HG03575 (cell line): Measurements from ENCODE around the gene PITPNC1.
"Not testable (repeated sequence)": the region's sequence is repeated elsewhere in the genome, so short reads cannot be mapped to it uniquely, and the experiment has no call there.

Experiments used
- ATAC-seq: cut with Tn5 transposase; IDR thresholded peaks from one replicate; pipeline ENCODE4 v1.9.1; 2021; ENCODE audit not compliant: unreplicated experiment, insufficient number of reproducible peaks, low FRiP score; ENCODE audit errors: extremely low read depth

The PITPNC1 gene

DNA sequence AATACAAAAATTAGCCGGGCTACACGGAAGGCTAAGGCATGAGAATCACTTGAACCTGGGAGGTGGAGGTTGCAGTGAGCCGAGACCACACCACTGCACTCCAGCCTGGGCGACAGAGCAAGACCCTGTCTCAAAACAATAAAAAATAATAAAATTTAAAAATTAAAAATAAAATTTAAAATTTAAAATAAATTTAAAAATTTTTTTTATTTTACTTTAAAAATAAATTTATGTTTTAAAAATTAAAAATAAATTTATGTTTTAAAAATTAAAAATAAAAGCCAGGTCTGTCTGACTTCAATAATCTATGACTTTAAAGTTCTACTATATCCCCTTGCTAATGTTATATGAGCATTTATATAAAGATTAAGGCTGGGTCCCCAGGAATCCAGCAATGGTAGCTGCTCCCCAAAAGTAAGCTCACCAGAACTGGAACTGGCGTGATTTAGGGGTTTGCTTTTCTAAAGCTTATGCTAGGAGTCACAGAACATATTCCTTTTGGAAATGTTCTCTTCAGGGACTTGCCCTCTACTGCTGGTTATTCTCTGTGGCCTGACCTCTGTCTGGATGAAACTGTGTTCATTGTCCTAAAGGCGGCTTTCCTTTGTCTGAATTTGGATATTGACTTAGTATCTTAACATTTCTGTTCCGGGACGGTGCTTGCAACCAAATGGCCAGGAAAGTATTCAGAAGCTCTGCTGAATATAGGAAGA lies 200.5 kb downstream of the PITPNC1 start:
- no peak for ATAC-seq

DNA sequence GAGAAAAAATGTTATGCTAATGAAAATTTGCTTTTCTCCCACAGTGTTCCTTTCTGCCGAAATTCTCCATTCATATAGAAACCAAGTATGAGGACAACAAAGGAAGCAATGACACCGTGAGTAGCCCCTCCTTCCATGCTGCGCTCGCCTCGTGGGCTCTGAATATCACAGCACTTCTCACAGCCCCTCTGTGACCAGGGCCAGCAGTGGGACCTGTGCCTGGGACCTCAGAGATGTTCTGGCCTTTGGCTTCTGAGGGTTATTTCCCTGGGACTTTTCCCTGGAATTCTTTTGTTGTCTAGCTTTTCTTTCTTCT lies 201.0 kb downstream of the PITPNC1 start:
- no peak for ATAC-seq

DNA sequence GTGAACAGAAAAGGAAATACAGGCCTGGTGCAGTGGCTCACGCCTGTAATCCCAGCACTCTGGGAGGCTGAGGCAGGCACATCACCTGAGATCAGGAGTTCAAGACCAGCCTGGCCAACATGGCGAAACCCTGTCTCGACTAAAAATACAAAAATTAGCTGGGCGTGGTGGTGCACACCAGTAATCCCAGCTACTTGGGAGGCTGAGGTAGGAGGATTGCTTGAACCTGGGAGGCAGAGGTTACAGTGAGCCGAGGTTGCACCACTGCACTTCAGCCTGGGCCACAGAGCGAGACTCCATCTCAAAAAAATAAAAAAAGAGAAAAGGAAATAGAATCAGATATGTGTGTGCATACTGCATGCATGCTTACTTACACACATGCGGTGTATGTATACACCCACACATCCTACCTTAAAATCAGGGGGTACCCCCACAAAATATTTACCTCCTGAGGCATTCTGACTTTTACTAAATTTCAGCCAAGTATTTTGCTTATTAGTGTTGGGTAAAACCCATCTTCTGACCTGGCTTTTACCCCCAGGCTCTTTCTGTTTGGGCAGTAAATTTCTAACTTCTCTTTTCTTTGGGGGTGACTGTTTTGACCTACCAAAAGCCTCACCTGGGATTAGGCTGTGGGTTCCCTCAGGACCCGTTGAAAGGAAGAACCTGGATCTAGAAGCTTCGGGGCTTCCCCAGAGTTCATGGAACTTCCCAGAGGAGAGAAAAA lies 201.8 kb downstream of the PITPNC1 start:
- ATAC-seq = not testable (repeated sequence)

DNA sequence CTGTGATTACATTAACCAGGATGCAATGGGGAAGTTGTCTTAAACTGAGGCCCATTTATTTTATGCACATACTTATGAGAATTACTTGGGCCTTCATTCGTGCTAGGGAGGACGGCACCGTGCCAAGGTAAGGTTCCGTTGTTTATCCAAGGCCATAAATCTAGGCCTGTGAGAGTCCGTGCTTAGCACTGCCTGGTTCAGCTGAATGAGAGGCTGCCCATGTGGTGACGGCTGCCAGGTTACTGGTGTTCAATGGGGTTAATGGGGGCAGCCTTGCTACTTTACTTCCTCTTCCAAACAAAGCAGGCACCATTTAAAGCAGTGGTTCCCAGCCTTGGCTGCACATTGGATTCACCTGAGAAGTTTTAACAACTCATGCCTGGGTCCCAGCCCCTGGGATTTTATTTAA lies 205.6 kb downstream of the PITPNC1 start:
- no peak for ATAC-seq

DNA sequence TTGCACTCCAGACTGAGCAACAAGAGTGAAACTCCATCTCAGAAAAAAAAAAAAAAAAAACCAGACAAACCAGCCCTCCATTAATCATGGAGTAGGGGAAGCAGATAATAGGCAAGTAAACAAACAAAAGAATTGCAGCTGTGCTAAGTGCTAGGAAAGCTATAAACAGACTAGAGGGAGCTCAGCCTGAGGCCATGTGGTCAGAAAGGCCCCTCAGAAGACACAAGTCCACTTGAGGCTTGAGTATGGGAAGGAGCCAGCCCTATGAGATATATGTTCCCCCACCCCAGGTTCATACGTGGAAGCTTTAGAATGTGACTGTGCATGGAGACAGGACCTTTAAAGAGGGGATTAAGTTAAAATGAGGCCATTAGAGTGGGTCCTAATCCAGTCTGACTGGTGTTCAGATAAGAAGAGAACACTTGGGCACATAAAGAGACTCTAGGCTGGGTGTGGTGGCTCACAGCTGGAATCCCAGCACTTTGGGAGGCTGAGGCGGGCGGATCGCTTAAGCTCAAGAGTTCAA lies 208.1 kb downstream of the PITPNC1 start:
- no peak for ATAC-seq

DNA sequence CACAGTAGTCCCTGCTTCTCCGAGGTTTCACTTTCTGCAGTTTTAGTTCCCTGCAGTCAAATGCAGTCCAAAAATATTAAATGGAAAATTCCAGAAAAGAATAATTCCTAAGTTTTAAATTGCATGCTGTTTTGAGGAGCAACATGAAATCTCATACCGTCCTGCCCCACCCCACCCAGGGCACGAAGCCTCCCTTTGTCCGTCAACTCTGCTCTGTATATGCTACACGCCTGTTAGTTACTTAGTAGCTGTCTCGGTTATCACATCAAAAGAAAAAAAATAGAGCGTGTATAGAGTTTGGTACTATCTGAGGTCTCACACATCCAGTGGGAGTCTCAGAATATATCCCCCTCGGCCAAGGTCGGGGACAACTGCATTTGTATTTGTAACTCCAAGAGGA lies 211.2 kb downstream of the PITPNC1 start:
- ATAC-seq = no peak

DNA sequence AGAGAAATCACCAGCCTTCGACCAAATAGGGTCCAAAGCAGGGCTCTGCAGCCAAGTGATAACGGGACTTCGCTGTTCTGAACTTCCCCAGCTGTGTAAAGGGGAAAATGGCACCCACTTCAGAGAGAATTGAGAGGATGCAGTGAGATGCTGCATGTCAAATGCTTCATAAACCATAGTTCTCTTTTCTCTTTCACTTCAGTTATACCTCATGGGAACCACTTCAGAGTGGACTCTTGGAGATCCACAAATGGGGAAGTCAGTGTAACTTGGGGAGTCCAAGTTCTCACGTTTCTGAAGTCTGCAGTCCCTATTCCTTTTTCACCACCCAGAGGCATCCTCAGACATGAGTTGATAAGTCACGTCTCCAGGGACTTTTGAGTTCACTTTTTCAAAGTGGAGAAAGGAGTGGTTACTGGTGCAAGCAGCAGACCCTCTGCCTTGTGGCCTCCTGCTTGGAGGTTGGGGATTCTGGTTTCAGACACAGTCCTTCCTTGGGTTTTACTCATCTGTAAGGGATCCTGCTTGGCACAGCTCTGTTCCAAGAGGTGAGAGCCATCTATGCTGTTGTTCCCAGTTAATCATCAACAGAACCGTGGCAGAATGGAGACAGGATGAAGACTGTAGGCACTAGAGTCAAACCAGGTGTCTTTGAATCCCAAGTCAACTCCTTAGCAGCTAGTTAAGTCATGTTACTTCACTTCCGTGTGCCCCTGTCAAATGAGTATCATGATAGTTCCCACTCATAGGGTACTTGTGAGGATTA lies 217.2 kb downstream of the PITPNC1 start:
- ATAC-seq = no peak

DNA sequence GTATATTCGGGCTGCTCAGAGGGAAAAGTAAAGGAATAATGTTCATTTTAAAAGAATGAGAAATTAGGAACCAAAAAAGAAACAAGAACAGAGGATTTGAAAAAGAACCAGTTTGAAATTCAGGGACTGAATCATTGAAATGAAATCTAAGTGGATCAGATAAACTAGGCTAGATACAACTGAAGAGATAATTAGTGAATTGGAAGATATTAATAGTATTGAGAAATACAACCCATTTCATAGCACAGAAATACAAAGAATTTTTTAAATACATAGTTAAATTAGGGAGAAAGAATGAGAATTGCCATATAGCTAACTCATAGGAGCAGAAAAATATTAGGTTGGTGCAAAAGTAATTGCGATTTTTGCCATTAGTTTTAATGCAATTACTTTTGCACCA lies 223.3 kb downstream of the PITPNC1 start:
- ATAC-seq = no peak

DNA sequence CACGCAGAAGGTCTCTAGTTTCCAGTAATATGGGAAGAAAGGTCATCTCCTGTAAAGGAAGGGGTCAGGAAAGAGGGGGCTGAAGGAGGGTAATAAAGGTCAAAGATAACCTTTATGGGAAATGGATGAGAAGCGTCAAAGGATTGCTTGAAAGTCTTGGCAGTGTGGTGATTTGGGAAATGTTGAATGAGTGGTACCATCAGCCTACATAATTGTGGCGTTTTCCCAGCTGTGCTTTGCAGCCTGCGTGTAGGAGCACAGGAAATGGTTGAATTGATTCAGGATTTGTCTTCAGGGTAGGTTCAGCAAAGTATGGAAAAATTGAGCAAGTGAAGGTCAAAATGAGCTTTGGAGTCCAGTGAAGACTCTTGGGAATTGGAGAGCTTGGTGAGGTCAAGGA lies 224.8 kb downstream of the PITPNC1 start:
- no peak for ATAC-seq

DNA sequence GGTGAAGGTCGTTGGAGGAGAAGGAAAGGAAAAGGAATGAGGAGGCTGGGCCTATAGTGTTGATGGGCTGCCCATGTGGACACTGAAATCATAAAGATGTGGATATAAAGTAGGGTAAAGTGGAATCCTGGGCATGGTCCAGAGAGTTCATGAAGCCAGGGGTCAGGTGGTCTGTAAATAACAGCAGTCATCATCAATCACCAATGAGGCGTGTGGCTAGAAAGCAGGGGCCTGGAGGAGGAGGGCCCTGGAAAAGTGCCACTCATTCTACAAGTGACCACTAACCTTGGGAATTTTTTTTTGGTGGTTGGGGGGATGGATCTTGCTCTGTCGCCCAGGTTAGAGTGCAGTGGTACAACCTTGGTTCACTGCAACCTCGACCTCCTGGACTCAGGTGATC lies 225.4 kb downstream of the PITPNC1 start:
- ATAC-seq = no peak

DNA sequence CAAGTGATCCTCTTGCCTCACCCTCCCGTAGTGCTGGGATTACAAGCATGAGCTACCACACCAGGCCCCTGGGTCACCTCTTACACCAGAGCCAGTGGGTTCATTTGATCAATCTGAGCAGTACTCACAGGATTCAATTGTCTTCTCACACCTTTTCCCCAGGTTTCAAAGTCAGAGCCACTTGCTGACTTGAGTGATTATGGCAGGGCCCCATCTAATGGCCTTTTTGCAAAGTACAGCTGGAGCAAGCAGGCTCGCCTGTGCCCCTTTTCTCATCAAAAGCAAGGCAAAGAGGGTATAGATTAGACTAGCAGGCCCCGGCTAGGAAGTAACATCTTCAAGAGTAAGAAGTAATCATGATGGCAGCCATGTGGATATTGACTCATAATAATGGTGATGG lies 225.9 kb downstream of the PITPNC1 start:
- no peak for ATAC-seq

DNA sequence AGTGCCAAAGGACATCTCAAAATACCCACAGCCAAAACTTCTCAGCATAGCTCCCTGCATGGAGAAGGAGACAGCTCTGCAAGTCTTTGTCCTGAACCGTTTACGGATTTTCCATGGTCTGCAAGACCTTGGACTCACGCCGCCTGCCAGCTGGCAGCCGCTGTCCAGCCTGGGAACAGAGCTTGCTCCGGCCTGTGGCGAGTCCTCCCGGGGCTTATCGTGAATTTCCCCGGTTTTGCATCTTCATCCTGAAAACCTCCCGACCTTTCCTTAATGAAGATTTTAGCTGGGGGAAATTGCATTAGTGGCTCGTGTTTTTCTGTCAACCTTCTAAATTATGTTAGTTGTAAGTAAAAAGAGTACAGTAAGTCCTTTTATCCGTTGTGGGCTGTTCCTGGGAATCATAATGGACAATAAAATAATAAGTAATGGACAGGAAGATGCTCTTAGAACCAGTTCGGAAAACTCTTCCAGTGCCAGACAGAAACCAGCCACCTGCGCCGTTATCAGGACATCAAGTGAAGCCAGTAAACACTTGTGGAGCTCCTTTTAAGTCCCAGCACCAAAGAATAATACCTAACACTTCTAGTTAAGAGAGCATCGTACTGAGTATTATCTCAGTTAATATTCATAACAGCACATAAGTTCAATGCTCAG lies 228.3 kb downstream of the PITPNC1 start:
- no peak for ATAC-seq

DNA sequence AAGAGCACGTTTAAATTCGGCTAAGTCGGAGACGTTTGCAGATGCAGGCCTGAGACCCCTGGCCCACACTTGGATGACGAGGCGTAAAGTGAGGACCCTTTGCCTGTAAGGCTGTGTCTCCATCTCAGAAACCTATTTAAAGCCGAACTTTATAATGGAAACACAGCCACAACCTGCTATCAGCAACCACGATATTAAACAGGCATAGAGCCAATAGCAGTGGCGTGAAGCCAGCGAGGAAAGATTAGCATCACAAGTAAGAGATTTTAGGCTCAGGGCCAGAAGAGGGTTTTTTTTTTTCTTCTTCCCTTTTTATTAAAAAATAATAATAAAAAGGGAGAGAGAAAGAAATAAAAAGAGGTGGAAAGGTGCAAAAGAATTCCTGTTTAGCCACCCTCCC lies 229.4 kb downstream of the PITPNC1 start:
- ATAC-seq = no peak

DNA sequence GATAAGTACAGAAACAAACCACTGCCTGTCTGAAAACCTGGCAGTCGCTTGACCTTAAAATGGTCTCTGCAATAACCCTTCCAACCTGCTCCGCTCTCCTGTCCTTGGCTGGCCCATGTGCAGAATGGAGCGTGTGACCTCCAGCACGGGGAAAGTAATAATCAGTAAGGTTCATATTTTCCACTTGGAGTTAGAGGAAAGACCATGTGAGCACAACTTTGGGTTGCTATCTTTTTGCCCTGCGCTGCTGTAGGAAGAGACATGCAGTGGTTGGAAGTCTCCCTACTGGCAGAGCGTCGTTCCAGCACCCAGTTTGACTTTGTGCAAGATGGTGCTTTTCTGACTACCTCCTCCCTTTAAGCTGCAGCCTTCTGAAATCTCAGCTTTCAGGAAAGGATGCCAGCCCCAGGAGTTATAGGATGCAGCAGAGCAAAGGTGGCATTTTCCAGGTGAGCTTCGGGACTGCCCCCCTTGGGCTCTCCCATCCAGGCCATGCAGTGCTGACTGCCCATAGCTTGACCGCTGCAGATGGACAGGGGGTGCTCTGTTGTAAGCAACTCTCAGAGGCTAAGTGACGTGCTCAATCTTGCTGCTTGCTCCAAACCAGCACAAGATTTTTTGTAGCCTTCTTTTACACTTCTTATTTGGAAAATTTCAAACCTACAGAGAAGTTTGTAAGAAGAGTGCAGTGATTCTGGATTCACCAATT lies 230.0 kb downstream of the PITPNC1 start:
- ATAC-seq = no peak

DNA sequence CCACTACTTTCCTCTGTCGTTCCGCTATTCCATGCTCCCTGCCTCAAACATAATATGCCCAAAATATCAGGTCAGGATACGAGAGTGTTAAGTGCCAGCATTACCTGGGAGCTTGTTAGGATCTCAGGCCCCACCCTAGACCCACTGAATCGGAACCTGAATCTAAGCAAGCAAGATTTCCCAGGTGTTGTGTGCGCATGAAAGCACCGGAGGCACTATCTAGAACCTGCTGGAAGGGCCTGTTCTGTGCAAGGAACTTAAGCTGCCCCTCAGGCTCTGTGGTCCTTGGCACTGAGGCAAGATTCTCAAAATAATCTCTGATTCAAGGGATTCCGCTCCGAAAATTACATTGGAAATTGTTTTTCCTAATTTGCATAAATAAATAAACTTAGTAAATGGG lies 233.0 kb downstream of the PITPNC1 start:
- no peak for ATAC-seq

DNA sequence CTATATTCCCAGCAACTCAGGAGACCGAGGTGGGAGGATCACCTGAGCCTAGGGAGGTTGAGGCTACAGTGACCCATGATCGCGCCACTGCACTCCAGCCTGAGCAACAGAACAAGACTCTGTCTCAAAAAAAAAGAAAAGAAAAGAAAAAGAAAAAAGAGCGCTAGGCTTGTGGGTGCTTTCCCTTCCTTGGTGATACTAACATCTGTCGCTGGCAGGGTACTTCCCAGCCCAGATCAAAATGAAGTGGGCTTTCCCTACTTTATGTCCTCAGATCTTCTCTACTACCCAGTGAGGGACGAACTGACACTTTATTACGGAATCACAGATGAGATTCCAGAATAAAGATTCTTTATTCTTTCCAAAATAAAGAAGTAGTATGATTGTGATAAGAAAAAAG lies 236.9 kb downstream of the PITPNC1 start:
- no peak for ATAC-seq

DNA sequence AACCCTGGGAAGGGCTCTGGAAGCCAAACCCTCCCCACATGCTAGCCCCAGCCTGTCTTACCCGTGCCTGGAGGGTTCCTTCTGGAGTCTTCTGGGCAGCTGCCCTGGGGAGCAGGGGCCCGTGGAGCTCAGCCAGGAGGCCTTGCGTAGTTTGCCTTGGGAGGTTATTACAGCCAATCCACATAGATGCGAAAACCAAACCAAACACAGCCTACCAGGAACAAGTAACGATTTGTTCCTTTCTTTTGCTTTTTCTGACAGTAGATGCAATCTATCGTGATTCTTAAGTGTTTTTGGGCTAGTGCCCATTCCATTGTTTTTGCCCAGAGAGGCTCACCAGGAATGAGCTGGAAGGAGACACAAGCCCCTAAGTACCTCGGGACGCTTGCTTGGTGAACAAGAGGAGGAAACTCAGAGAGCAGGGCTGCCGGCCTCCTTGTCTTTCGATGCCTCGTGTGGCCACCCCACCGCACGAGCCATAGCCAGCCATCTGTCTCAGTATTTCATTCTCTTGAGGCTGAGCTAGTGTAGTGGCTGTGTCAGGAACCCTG lies 238.0 kb downstream of the PITPNC1 start:
- ATAC-seq = no peak

DNA sequence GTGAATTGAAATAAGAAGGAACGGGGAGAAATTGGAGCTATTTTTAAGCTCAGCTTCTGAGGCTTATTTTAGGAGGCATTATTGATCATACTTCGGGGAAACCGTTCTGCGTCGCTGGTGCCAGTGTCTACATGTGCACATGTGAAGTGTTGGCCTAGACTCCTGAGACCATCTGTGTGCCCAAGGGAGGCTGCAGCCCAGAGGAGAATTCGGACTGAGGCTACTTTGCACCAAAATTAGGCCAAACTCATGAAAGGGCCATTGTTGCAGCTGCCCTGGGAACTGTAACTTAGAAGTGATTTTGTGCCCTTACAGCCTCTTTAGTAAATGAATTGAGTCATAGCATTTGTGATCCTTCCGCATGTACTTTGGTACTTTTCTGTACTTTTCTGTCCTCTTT lies 238.7 kb downstream of the PITPNC1 start:
- no peak for ATAC-seq
